ENCODE results near the gene ARMH1. TPM values are rescaled to one million over a fixed set of nuclear protein-coding genes. Genes with fewer than 3 reads are reported as not detected.

The ARMH1 gene
- polyA plus RNA-seq, 1 of the 3 experiments (the other 2 are of a cell fraction) = 6.6 TPM

GRCh38 chr1:44743211-44743610 is 68.7 kb downstream of the ARMH1 start:
- Histone ChIP-seq H3K9me2 (no peaks in the 10 kb centered on the region), H3K27me3 (ENCODE audit: insufficient read depth) (no peaks in the 10 kb centered on the region), H3K4me2 (no peak overlapping the region), H3K36me3 (replicated peaks in 1 of 2; ENCODE audit: control insufficient read depth in 1 of 2, insufficient read depth in 2 of 2, low read length in 1 of 2) (peaks cover 0 to 14% of the 10 kb centered on the region in 2 experiments), H3K9me3 (no peaks in the 10 kb centered on the region), H2AFZ (ENCODE audit: low read depth) (peak overlapping the region; percentile 71), H3K9ac (no peak overlapping the region), H4K20me1 (ENCODE audit: insufficient read depth) (peaks cover 4% of the 10 kb centered on the region; the same call in 1 of the 2 replicates), H3K4me1 (ENCODE audit: control insufficient read depth in 1 of 2, insufficient read depth in 2 of 2, low read depth in 1 of 2, low read length in 1 of 2) (peaks cover 0 to 5% of the 10 kb centered on the region in 2 experiments; a peak in 2 of 4 replicates), H3K27ac (ENCODE audit: low read depth in 2 of 2, low read length in 1 of 2) (0 out of 4 replicates have a peak overlapping the region, but pooled peaks of 1 of the 2 experiments have one; percentile 5), H3K79me2 (ENCODE audit: insufficient read depth) (peaks cover 82% of the 10 kb centered on the region), H3K4me3 (ENCODE audit: low read depth in 2 of 2, low read length in 1 of 2) (no peak overlapping the region), H3F3A (replicated peaks; ENCODE audit: insufficient read depth) (peaks cover 11% of the 10 kb centered on the region)
- no peak for TF ChIP-seq MEF2A (IDR thresholded peaks at IDR 0.05; ENCODE audit: borderline replicate concordance, low read depth)
- no peak for TF ChIP-seq CHD2 (IDR thresholded peaks at IDR 0.05; ENCODE audit: low read length, partially characterized antibody)
- no peak for TF ChIP-seq SMC3 (IDR thresholded peaks at IDR 0.05; ENCODE audit: low read depth, low read length)
- no peak for TF ChIP-seq REST (IDR thresholded peaks at IDR 0.05; ENCODE audit: low read depth, low read length)
- TF ChIP-seq YY1 (IDR thresholded peaks at IDR 0.05; ENCODE audit: low read depth) = no peak
- TF ChIP-seq GABPA (IDR thresholded peaks at IDR 0.05; ENCODE audit: low read depth) = no peak
- no peak for TF ChIP-seq POLR2AphosphoS5 (IDR thresholded peaks at IDR 0.05; ENCODE audit: low read depth, low read length)
- no peak for TF ChIP-seq TEAD4 (IDR thresholded peaks at IDR 0.05; ENCODE audit: borderline replicate concordance, insufficient read depth)
- TF ChIP-seq RXRA (IDR thresholded peaks at IDR 0.05; ENCODE audit: borderline replicate concordance, low read depth) = no peak
- no peak for TF ChIP-seq MXI1 (IDR thresholded peaks at IDR 0.05; ENCODE audit: low read depth, low read length)
- no peak for TF ChIP-seq SIN3A (IDR thresholded peaks at IDR 0.05; ENCODE audit: borderline replicate concordance, low read depth, low read length)
- TF ChIP-seq USF1 (IDR thresholded peaks at IDR 0.05; ENCODE audit: borderline replicate concordance, low read depth) = no peak
- no peak for TF ChIP-seq ELF1 (IDR thresholded peaks at IDR 0.05)
- no peak for TF ChIP-seq RFX5 (IDR thresholded peaks at IDR 0.05; ENCODE audit: low read length)
- TF ChIP-seq FOSL2 (IDR thresholded peaks at IDR 0.05; ENCODE audit: borderline replicate concordance, low read depth) = no peak
- no peak for TF ChIP-seq JUND (IDR thresholded peaks at IDR 0.05)
- no peak for TF ChIP-seq ZBTB33 (IDR thresholded peaks at IDR 0.05; ENCODE audit: borderline replicate concordance, low read depth)
- TF ChIP-seq EZH2phosphoT487 (IDR thresholded peaks at IDR 0.05; ENCODE audit: borderline replicate concordance, low read depth) = no peak
- TF ChIP-seq MAX (IDR thresholded peaks at IDR 0.05; ENCODE audit: low read depth) = no peak
- ChIA-PET CTCF (interaction anchor here (0.7 to 1.9 kb wide), 4 partner anchors 12 to 32 kb away, joined by 3 to 9 read pairs (median 4); partner anchors contain the start of genes RNU5D-1 and RPS8), POLR2A (interaction anchor here (0.6 to 1.4 kb wide), 2 partner anchors 32 to 36 kb away, joined by 3 to 6 read pairs; partner anchors contain the start of gene RPS8)
- 80% methylated on average over 1 of the region's 1 CpG for WGBS (ENCODE audit: low lambda C conversion rate)
- DNase-seq = no peak
